IPS-NIHi7 (cell line): ENCODE data around the gene NSF.
"Not testable (repeated sequence)": the region's sequence is repeated elsewhere in the genome, so short reads cannot be mapped to it uniquely, and the experiment has no call there.

Source experiments
- DNase-seq: peaks from one replicate; pipeline ENCODE4 v3.0.0; 2012; ENCODE audit warnings: mixed read lengths; ENCODE audit errors: extremely low spot score

NSF gene

GRCh38 chr17:46756081-46756735 lies 165.7 kb downstream of the NSF start:
- no peak for DNase-seq

DNA sequence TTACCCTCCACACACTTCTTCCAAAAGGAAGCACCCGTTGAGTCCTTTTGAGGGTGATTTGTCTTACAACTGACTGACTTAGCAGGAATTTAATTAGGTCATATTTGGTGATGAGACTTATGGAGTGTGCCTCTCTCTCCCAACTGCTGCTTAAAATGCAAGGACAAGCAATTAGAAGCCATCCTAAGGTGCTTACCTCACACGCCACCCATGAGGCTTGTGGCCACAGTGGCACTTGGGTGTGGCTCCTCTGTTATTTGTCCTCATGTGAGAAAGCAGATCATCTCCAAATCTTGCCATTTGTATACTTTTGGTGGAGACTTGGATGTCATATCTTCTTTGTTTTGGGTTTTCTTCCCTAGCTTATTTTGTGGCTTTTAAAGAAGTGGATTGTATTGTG lies 166.4 kb downstream of the NSF start:
- no peak for DNase-seq

DNA sequence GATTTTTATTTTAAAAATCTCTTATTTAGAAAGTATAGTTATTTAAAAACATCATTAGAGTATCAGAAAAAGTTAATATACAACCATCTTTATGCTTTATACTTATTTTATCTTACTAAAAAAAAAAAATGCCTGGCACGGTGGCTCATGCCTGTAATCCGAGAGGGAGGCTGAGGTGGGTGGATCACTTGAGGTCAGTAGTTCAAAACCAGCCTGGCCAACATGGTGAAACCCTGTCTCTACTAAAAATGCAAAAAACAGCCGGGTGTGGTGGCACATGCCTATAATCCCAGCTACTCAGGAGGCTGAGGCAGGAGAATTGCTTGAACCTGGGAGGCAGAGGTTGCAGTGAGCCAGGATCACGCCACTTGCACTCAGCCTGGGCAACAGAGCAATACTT lies 167.1 kb downstream of the NSF start:
- not testable (repeated sequence) for DNase-seq

DNA sequence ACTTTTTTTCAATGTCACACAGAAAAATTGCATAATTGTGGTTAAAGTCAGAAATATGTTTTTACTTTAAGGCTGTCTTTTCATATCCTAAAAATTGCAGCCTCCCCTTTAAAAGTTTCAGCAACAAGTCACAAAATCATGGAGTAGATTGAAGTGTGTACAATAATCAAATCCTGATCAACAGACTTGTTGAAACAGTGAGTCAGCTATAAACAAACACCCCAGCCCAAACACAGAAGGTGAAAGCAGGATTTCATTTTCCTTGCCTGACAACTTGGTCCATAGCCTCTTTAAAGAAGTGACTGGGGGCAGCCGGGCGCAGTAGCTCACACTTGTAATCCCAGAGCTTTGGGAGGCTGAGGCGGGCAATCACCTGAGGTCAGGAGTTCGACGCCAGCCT lies 168.1 kb downstream of the NSF start:
- no peak for DNase-seq

DNA sequence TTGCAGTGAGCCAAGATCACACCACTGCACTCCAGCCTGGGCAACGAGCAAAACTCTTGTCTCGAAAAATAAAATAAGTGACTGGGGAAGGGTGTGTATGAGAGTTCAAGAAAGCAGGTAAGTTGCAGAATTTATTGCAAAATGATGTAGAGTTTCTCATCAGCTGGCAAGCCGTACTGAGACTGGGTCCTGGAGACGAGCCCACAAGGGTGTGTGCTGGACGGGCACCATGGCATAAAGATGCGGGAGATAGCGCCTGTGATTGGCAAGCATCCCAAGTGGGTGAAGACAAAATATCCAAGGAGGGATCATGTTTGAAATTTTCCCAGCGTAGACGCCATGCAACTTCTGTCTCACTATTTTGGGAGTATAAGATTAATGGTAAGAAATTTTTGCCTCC lies 168.7 kb downstream of the NSF start:
- no peak for DNase-seq

DNA sequence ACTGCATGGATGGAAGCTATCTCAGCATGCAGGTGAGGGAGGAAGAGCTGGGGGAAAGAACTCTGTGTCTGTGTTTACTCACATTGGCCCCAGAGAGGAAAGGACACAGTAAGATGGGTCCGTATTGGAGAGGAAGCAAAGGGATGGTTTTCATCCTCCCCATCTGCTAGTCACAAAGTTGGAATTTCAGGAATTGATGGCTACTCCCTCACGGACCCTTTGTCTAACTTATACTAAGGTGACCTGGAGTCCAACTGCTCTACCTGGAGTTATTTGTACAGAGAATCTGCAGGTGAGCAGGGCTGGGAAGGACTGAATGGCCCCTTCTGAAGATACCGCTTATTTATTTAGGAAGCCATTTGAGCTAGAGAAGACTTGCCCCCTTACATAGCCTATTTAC lies 172.9 kb downstream of the NSF start:
- no peak for DNase-seq

- DNase-seq: no peak
Observed at GRCh38 chr17:46764000-46764708, 173.7 kb downstream of the NSF start.

DNA sequence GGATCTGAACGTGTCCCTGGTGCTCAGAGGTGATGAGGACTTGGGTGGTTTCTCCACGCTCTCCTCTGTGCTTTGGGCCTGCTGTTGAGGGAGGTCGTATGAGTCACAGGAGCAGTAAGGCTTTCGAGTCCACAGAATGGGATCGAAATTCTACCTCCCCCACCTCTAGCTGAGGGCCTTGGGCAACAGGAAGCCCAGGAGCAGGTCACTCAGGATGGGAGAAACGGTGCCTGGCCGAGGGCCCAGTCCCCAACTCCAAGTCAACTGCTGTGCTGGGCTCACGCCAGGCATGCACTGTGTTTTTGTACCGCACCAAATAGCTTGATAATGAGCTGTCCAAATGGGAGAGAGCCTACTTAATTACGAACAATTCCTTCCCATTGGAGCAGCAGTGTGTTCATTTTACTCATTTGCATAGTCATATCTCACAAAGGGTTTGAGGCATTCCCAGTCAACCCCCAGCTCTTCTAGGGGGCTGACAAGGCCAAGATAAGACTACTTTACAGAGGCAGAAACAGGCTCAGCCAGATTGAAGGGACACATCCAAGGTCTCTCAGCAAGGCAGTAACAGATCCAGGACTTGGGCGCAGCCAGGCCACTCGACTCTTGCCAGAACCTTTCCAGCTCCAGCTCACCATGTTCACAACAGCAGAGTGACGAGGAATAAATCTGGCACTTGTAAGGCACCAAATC lies 174.4 kb downstream of the NSF start:
- peak; percentile 43 for DNase-seq

- no peak for DNase-seq
Observed at GRCh38 chr17:46765453-46765852, 175.0 kb downstream of the NSF start.

- DNase-seq: no peak
Observed at GRCh38 chr17:46766493-46767491, 176.3 kb downstream of the NSF start.

- DNase-seq: no peak
Observed at GRCh38 chr17:46768540-46768870, 178.0 kb downstream of the NSF start.

DNA sequence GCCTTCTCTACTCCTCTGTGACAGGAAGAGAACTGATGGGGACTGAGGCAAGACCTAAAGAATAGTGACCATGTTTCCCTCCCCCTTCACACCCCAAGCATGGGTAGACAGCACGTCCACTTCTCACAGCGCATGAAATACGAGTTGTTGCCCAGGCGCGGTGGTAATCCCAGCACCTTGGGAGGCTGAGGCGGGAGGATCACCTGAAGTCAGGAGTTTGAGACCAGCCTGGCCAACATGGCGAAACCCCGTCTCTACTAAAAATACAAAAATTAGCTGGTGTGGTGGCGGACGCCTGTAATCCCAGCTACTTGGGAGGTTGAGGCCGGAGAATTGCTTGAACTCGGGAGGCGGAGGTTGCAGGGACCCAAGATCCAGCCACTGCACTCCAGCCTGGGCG lies 178.4 kb downstream of the NSF start:
- DNase-seq: not testable (repeated sequence)

GRCh38 chr17:46769531-46770438 lies 179.3 kb downstream of the NSF start:
- no peak for DNase-seq

GRCh38 chr17:46770439-46770817 lies 180.0 kb downstream of the NSF start:
- no peak for DNase-seq

DNA sequence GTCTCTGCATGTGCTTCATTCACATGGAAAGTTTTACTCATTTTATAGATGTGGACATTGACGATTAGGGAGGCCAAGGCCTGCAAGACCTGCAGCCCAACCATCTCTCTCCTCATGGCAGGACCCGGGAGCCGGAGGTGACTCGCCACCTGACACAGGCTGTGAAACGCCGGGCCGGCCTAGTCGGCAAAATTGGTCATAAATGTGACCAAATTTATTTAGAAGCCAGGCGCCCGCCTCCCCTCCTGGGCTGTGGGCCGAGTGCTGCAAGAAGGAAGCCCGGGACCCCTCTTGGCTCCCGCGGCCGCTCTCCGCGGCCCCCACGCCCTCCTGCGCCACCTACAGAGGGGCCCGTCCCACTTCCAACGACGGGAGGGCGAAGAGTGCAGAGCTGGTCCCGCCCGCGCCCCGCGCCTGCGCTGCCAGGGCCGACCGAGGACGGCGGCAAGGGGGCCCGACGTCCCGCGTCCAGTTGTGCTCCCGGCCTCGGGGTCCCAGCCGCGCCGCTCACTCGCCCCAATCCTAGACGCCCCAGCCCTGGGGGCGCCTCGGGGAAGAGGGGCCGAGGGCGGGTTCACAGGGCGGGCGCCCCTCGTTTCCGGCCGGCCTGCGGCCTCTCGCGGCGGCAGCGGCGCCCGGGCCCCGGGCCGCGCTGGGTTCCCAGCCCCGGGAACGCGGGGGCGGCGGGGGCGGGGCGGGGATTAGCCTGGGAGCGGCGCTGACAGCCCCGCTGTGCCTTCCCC lies 180.5 kb downstream of the NSF start:
- peak; percentile 73 for DNase-seq

- DNase-seq: peak; percentile 74
Observed at GRCh38 chr17:46771561-46772474, 181.3 kb downstream of the NSF start.

GRCh38 chr17:46772475-46773220 lies 182.2 kb downstream of the NSF start:
- peak; percentile 75 for DNase-seq

DNA sequence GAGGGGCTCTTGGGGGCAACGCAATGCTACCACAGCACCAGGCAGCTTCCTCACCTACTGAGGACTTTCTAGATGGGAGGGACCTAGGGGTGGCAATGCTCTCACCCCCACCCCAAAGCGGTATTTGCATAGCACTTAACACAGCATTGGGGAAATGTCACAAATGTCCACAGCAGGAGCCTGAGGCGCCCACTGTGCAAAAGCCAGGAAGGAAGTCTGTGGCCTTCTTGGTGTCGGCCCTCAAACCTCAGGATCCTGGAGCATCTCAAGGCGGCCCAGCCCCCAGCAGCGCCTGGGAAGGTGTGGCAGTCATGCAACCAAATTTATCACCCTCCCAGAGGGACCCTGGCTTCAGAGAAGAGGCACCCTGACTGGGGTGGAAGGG lies 182.7 kb downstream of the NSF start:
- no peak for DNase-seq
